Endodermal cell (in vitro differentiated cells): ENCODE measurements around the gene CDK12. TPM values are rescaled to one million over a fixed set of nuclear protein-coding genes. Genes with fewer than 3 reads are reported as not detected.

Source experiments
- DNase-seq: peaks from one replicate; pipeline ENCODE4 v3.0.0-alpha.2; 2017
- H3K27ac ChIP-seq: 2 replicates; pipeline ENCODE4 v1.5.1; 2013; ENCODE audit warnings: mild to moderate bottlenecking, low read depth, low read length, moderate library complexity
- H3K27me3 ChIP-seq: 2 replicates; pipeline ENCODE4 v1.6.1; 2013; ENCODE audit warnings: mild to moderate bottlenecking, low read length, moderate library complexity; ENCODE audit not compliant: insufficient read depth, control insufficient read depth, poor library complexity, severe bottlenecking
- H3K36me3 ChIP-seq: 2 replicates; pipeline ENCODE4 v1.7.0; 2013; ENCODE audit warnings: mild to moderate bottlenecking, low read length, moderate library complexity; ENCODE audit not compliant: control insufficient read depth, insufficient read depth
- H3K4me1 ChIP-seq: one replicate; pipeline ENCODE4 v1.7.0; 2013; ENCODE audit warnings: low read length; ENCODE audit not compliant: control insufficient read depth, insufficient read depth
- H3K4me3 ChIP-seq: 2 replicates; pipeline ENCODE4 v1.5.1; 2013; ENCODE audit warnings: mild to moderate bottlenecking, low read length, moderate library complexity
- H3K9ac ChIP-seq: 2 replicates; pipeline ENCODE4 v1.6.1; 2013; ENCODE audit warnings: mild to moderate bottlenecking, low read length, moderate library complexity; ENCODE audit not compliant: poor library complexity, severe bottlenecking; ENCODE audit errors: extremely low read depth
- H3K9me3 ChIP-seq: 2 replicates; pipeline ENCODE4 v1.6.1; 2013; ENCODE audit warnings: mild to moderate bottlenecking, low read length, moderate library complexity; ENCODE audit not compliant: control insufficient read depth
- H3K27ac Mint-ChIP-seq: 2 replicates; pipeline ENCODE4 v1.8.0; 2020; ENCODE audit warnings: mixed read lengths
- H3K27me3 Mint-ChIP-seq: 2 replicates; pipeline ENCODE4 v1.8.0; 2021; ENCODE audit warnings: mild to moderate bottlenecking, mixed read lengths; ENCODE audit not compliant: insufficient read depth
- H3K36me3 Mint-ChIP-seq: 2 replicates; pipeline ENCODE4 v1.8.0; 2020; ENCODE audit warnings: low read depth, mixed read lengths
- H3K4me1 Mint-ChIP-seq: 2 replicates; pipeline ENCODE4 v1.8.0; 2020; ENCODE audit warnings: mixed read lengths
- H3K4me3 Mint-ChIP-seq: 2 replicates; pipeline ENCODE4 v1.8.0; 2020; ENCODE audit warnings: mild to moderate bottlenecking, moderate library complexity, mixed read lengths
- H3K9me3 Mint-ChIP-seq: 2 replicates; pipeline ENCODE4 v1.8.0; 2020; ENCODE audit warnings: mild to moderate bottlenecking, mixed read lengths
- CTCF ChIP-seq: fragments of 200-600 bp; sonication (generic); conservative IDR thresholded peaks from 2 replicates; pipeline ENCODE4 v1.5.0; 2021; ENCODE audit warnings: antibody characterized with exemption, mild to moderate bottlenecking
- WGBS, 2 experiments: methylation state at CpG; one replicate each; pipeline versions ENCODE4 v1.1.5 to v1.1.7; 2013; ENCODE audit warnings: missing lambda C conversion rate in 2 of 2, mixed read lengths in 1 of 2; ENCODE audit not compliant: insufficient coverage in 1 of 2, insufficient read length in 1 of 2; 5-methylcytosine and 5-hydroxymethylcytosine counted together
- total RNA-seq, 2 donors: library from RNA; stranded (reverse); fragmentation: NEBNext Ultra II Directional in 1 of 2; extraction: Animal tissue kit (Norgen Biotek cat#: 25700) in 1 of 2; gene quantifications; 2 replicates in 1 of 2; 3 replicates in 1 of 2; pipeline ENCODE4 v1.2.1, GENCODE V29; 2021

CDK12 gene
- total RNA-seq, 2 donors from 2014 or later = 62.8 to 70.2 TPM

GRCh38 chr17:39547713-39548478, 86.6 kb downstream of the CDK12 start:
- Mint-ChIP-seq H3K27ac (no peak overlapping the region), H3K27me3 (no peaks in the 10 kb centered on the region)
- WGBS, 2 experiments = 11 to 26% methylated on average over 3 to 5 of the region's 5 CpGs

DNA sequence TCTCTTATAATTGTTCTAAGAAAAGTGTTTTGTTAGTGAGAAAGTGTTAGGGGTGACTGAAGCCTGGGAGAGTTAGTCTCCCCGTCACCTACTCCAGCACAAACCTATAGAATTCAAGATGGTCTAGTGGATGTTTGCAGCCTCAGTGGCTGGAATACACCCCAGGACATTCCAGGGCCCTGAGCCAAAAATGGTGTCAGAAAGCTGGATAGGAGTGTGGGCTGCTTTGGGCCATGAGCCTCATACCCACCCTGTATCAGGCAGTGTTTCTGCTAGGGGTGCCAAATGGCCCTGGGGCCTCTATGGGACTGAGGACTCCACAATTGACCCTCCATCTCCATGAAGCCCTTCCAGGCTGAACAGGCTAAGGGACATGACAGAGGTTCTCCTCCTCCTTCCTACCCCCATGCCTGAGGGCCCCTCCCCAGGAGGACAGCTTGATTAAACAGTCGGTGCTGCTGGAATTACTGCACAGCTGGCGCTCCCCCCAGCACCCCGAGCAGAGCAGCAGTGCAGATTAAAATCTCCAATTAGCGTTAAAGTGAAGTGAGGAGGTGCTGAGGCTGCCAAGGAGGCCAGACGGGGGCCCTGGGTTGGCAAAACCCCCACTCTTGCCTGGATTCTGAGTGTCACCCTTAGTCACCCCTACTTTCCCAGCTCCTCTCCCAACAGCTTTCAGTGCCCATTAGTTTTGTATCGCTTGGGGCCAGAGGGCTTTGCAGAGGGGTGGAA, 87.4 kb downstream of the CDK12 start:
- Mint-ChIP-seq H3K4me1 (no peaks in the 10 kb centered on the region), H3K4me3 (no peak overlapping the region), H3K27me3 (no peaks in the 10 kb centered on the region), H3K36me3 (peaks cover 19% of the 10 kb centered on the region), H3K27ac (no peak overlapping the region), H3K9me3 (no peaks in the 10 kb centered on the region)
- Histone ChIP-seq H3K9me3 (no peaks in the 10 kb centered on the region), H3K27me3 (no peaks in the 10 kb centered on the region), H3K4me1 (no peaks in the 10 kb centered on the region), H3K36me3 (peaks cover 12% of the 10 kb centered on the region), H3K4me3 (no peak overlapping the region), H3K9ac (no peak overlapping the region), H3K27ac (no peak overlapping the region)
- DNase-seq = no peak
- WGBS, 2 experiments = 93 to 100% methylated on average over 1 to 7 of the region's 7 CpGs
- TF ChIP-seq CTCF = no peak

More at GRCh38 chr17:39547713-39548478, 86.6 kb downstream of the CDK12 start:
- H3K27ac ChIP-seq = no peak overlapping the region
- no peaks in the 10 kb centered on the region for H3K27me3 ChIP-seq
- no peaks in the 10 kb centered on the region for H3K4me1 ChIP-seq
- no peaks in the 10 kb centered on the region for H3K9me3 Mint-ChIP-seq
- peak; percentile 100 for TF ChIP-seq CTCF
- no peak overlapping the region for H3K9ac ChIP-seq
- peaks cover 7% of the 10 kb centered on the region for H3K36me3 ChIP-seq
- peak; percentile 95 for DNase-seq
- no peak overlapping the region for H3K4me3 ChIP-seq
- no peaks in the 10 kb centered on the region for H3K9me3 ChIP-seq
- H3K36me3 Mint-ChIP-seq = peaks cover 17% of the 10 kb centered on the region
- no peak overlapping the region for H3K4me3 Mint-ChIP-seq
- H3K4me1 Mint-ChIP-seq = no peaks in the 10 kb centered on the region

DNA sequence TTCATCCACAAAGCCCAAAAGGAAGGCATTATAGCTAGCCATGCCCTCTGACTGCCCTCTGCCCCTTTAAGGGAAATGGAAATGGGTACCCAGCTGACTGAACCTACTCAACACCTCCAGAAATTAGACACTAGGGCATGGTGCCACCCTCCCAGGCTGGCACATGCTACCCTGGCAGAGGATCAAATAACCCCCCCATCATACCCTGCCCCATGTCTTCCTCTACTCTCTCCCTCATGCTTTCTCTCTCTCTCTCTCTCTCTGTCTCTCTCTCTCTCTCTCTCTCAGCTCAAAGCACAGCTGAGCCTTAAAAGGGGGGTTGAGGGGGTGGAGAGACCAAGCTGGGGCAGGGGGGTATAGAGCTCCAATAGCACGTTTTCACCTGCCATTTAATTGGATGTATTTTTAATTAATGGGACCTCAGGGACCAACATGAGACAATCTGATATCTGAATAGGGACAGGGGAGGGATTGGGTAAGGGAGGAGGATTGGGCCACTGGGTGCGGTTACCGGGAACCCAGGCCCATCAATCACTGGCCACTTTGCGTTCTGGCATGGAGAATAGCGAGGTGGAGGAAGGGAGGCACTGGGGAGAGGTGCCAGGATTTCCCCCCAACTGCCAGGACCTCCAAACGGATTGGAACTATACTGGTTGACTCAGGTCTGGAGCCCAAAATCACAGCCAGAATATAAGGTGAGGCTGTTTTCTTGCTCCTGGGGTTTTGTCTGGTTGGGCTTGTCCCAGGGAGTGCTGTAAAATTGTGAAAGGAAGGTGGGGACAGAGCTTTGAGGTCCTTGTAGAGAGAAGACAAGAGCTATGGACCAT, 88.7 kb downstream of the CDK12 start:
- Mint-ChIP-seq H3K9me3 (no peaks in the 10 kb centered on the region), H3K36me3 (peaks cover 20% of the 10 kb centered on the region), H3K27me3 (no peaks in the 10 kb centered on the region), H3K4me1 (no peaks in the 10 kb centered on the region), H3K4me3 (no peak overlapping the region), H3K27ac (no peak overlapping the region)
- 84 to 90% methylated on average over 6 of the region's 6 CpGs for WGBS, 2 experiments
- no peak overlapping the region for H3K4me3 ChIP-seq
- H3K36me3 ChIP-seq = peaks cover 12% of the 10 kb centered on the region
- no peak for TF ChIP-seq CTCF
- H3K9me3 ChIP-seq = no peaks in the 10 kb centered on the region
- H3K27ac ChIP-seq = no peak overlapping the region
- H3K27me3 ChIP-seq = no peaks in the 10 kb centered on the region
- H3K9ac ChIP-seq = no peak overlapping the region
- no peaks in the 10 kb centered on the region for H3K4me1 ChIP-seq
- DNase-seq = no peak
